Measurements from ENCODE around the gene ABCG8. TPM values are rescaled to one million over a fixed set of nuclear protein-coding genes. Genes with fewer than 3 reads are reported as not detected.

ABCG8 gene
- total and polyA plus RNA-seq, 12 donors = 0.15 to 1.4 TPM; not detected in 10

DNA sequence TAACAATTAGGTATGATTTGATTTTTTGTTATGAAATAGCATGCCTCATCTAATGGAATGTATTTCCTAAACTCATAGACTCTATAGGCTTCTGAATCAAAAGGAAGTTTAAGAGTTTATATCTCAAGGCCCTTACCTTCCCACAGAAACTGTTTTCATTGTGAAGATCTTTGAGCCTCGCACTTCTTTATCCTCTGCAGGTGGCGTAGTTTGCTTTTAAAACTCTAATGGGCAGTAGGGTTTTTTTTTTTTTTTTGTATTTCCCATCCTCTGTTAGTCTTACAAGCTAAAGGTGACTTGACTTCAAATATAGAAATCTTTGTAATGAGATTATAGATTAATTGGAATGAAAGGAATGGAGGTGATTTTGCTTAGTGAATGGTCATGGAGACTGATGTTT lies 36.6 kb upstream of the ABCG8 start:
- no peak overlapping the region for H3K4me3 ChIP-seq
- TF ChIP-seq, protein P1, sequence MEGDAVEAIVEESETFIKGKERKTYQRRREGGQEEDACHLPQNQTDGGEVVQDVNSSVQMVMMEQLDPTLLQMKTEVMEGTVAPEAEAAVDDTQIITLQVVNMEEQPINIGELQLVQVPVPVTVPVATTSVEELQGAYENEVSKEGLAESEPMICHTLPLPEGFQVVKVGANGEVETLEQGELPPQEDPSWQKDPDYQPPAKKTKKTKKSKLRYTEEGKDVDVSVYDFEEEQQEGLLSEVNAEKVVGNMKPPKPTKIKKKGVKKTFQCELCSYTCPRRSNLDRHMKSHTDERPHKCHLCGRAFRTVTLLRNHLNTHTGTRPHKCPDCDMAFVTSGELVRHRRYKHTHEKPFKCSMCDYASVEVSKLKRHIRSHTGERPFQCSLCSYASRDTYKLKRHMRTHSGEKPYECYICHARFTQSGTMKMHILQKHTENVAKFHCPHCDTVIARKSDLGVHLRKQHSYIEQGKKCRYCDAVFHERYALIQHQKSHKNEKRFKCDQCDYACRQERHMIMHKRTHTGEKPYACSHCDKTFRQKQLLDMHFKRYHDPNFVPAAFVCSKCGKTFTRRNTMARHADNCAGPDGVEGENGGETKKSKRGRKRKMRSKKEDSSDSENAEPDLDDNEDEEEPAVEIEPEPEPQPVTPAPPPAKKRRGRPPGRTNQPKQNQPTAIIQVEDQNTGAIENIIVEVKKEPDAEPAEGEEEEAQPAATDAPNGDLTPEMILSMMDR (IDR thresholded peaks at IDR 0.05) = no peak
- intact Hi-C loops (cut with DNase I) = no loop called here
- ATAC-seq (no peak), DNase-seq (no peak)
- H3K36me3 ChIP-seq = peaks cover 0 to 71% (median 9%) of the 10 kb centered on the region in 9 donors
- no peak overlapping the region for H3K27ac ChIP-seq
- no peaks in the 10 kb centered on the region for H3K4me1 ChIP-seq
- WGBS, 2 donors = 95 to 97% methylated on average over 2 of the region's 2 CpGs
- H3K9me3 ChIP-seq = no peaks in the 10 kb centered on the region
- H3K27me3 ChIP-seq = no peaks in the 10 kb centered on the region

DNA sequence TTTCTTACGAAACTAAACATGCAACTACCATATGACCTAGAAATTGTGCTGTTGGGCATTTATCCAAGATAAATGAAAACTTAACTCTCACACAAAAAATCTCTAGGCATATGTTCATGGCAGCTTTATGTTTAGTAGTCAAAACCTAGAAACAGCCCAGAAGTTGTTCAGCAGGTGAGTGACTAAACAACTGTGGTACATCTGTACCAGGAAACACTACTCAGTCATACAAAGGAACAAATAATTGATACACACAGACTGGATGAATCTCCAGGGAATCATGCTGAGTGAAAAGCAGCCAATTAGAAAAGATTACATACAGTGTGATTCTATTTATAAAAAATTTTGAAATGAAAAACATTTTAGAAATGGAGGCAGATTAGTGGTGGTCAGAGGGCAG lies 35.7 kb upstream of the ABCG8 start:
- Histone ChIP-seq H3K4me1 (no peaks in the 10 kb centered on the region), H3K27me3 (no peaks in the 10 kb centered on the region), H3K9me3 (no peaks in the 10 kb centered on the region), H3K36me3 (peaks cover 0 to 70% (median 9%) of the 10 kb centered on the region in 9 donors), H3K4me3 (no peak overlapping the region), H3K27ac (no peak overlapping the region)
- ATAC-seq (no peak), DNase-seq (no peak)
- intact Hi-C loops (cut with DNase I) = no loop called here
- 90% methylated on average over 1 of the region's 1 CpG for WGBS, 2 donors
- TF ChIP-seq, protein P1 (IDR thresholded peaks at IDR 0.05) = no peak

DNA sequence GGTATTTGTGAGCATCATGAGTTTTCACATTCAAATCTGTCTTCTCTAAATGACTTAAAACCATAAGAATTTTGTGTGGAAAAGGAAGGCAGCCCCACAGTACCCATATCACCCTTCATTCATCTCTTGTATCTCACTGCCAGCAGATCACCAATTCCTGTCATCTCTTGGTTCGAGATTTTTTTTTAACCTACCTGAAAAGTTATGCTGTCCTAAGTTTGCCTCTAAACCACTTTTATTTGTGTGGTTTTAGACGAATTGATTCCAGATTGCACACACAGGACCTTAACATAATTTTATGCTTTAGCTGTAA lies 32.1 kb upstream of the ABCG8 start:
- H3K4me3 ChIP-seq = no peak overlapping the region
- peaks cover 0 to 98% (median 15%) of the 10 kb centered on the region in 9 donors for H3K36me3 ChIP-seq
- H3K27ac ChIP-seq = no peak overlapping the region
- ATAC-seq = no peak
- no peaks in the 10 kb centered on the region for H3K9me3 ChIP-seq
- no peak for DNase-seq
- 85 to 96% methylated on average over 2 of the region's 2 CpGs for WGBS, 2 donors
- intact Hi-C loops (cut with DNase I) = no loop called here
- H3K4me1 ChIP-seq = no peaks in the 10 kb centered on the region
- no peaks in the 10 kb centered on the region for H3K27me3 ChIP-seq
- TF ChIP-seq, protein P1 (IDR thresholded peaks at IDR 0.05) = no peak

DNA sequence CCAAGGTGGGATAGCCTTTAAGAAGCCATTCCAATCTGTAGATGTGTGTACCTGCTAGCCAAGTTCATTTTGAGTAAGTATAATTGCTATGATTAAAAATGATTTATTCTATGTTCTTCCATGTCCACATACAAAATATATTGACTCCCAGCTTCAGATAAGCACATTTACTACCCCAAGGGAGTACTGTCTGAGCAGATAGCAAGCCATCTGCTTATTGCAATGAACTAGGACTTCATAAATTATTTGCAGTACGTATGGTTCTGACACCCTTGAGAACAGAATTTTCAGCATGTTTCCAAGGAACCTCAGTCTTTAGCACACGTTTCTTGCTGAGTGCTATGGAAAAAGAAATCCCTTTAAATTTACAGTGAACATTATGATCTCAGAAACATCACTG lies 28.3 kb upstream of the ABCG8 start:
- WGBS, 2 donors = 67 to 69% methylated on average over 2 of the region's 2 CpGs
- ATAC-seq = no peak
- no peaks in the 10 kb centered on the region for H3K9me3 ChIP-seq

More for the DNA sequence above, 28.3 kb upstream of the ABCG8 start:
- peaks cover 0 to 75% (median 7%) of the 10 kb centered on the region in 9 donors for H3K36me3 ChIP-seq
- no peaks in the 10 kb centered on the region for H3K4me1 ChIP-seq
- TF ChIP-seq, protein P1 (IDR thresholded peaks at IDR 0.05) = no peak
- no peak overlapping the region for H3K27ac ChIP-seq
- intact Hi-C loops (cut with DNase I) = no loop called here
- no peak overlapping the region for H3K4me3 ChIP-seq
- no peaks in the 10 kb centered on the region for H3K27me3 ChIP-seq
- no peak for DNase-seq
